ENCODE results near the gene LYAR. TPM values are rescaled to one million over a fixed set of nuclear protein-coding genes. Genes with fewer than 3 reads are reported as not detected.

The LYAR gene
- total and polyA plus RNA-seq, 8 donors = 9.7 to 23.7 (median 21.5) TPM

DNA sequence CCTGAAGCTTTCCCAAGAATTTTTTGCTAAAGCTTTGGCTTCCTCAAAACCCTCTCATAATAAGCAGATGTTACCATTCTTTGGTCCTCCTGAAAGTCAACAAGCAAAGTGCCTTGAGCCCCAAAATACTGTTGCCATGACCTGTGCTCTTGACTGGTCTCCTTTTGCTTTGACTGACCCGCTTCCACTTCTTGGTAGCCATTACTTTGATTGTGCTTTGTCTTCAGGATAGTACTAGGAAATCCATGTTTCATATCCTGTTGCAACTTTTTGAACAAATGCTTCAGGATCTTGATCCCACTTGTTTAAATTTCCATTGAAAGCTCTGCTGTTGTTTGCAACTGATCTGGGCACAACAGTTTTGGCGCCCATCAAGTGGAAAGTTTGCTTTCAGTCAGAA, 56.3 kb downstream of the LYAR start:
- TF ChIP-seq, protein P1, sequence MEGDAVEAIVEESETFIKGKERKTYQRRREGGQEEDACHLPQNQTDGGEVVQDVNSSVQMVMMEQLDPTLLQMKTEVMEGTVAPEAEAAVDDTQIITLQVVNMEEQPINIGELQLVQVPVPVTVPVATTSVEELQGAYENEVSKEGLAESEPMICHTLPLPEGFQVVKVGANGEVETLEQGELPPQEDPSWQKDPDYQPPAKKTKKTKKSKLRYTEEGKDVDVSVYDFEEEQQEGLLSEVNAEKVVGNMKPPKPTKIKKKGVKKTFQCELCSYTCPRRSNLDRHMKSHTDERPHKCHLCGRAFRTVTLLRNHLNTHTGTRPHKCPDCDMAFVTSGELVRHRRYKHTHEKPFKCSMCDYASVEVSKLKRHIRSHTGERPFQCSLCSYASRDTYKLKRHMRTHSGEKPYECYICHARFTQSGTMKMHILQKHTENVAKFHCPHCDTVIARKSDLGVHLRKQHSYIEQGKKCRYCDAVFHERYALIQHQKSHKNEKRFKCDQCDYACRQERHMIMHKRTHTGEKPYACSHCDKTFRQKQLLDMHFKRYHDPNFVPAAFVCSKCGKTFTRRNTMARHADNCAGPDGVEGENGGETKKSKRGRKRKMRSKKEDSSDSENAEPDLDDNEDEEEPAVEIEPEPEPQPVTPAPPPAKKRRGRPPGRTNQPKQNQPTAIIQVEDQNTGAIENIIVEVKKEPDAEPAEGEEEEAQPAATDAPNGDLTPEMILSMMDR (IDR thresholded peaks at IDR 0.05) = no peak
- peaks cover 0 to 35% of the 10 kb centered on the region in 2 donors for H3K36me3 ChIP-seq
- no peaks in the 10 kb centered on the region for H3K4me1 ChIP-seq
- ATAC-seq (no peak), DNase-seq (no peak)
- H3K9me3 ChIP-seq = peaks cover 0 to 6% of the 10 kb centered on the region in 2 donors
- peaks cover 4 to 18% of the 10 kb centered on the region in 2 donors for H3K27me3 ChIP-seq
- H3K4me3 ChIP-seq = no peak overlapping the region
- H3K27ac ChIP-seq = no peak overlapping the region
- intact Hi-C loops (cut with DNase I) = no loop called here

DNA sequence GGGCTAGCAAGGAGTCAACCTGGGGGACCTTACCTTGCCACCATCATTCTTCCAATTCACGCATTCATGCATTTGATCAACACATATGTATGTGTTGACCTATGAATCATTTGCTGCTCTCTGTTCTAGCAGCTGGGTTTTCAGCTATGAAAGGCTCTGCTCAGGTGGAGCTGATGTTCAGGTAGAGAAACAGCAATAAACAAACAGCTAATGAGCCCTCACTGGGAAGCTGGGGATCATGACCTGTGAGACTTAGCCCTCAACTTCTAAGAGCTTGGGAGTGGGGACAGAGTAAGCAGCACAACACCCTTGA, 61.6 kb downstream of the LYAR start:
- H3K27ac ChIP-seq = no peak overlapping the region
- H3K27me3 ChIP-seq = peaks cover 29 to 71% of the 10 kb centered on the region in 2 donors
- ATAC-seq (no peak), DNase-seq (no peak)
- no peaks in the 10 kb centered on the region for H3K4me1 ChIP-seq
- no peak overlapping the region for H3K4me3 ChIP-seq
- intact Hi-C loops (cut with DNase I) = no loop called here
- peaks cover 0 to 3% of the 10 kb centered on the region in 2 donors for H3K9me3 ChIP-seq
- TF ChIP-seq, protein P1 (IDR thresholded peaks at IDR 0.05) = no peak
- H3K36me3 ChIP-seq = no peaks in the 10 kb centered on the region

DNA sequence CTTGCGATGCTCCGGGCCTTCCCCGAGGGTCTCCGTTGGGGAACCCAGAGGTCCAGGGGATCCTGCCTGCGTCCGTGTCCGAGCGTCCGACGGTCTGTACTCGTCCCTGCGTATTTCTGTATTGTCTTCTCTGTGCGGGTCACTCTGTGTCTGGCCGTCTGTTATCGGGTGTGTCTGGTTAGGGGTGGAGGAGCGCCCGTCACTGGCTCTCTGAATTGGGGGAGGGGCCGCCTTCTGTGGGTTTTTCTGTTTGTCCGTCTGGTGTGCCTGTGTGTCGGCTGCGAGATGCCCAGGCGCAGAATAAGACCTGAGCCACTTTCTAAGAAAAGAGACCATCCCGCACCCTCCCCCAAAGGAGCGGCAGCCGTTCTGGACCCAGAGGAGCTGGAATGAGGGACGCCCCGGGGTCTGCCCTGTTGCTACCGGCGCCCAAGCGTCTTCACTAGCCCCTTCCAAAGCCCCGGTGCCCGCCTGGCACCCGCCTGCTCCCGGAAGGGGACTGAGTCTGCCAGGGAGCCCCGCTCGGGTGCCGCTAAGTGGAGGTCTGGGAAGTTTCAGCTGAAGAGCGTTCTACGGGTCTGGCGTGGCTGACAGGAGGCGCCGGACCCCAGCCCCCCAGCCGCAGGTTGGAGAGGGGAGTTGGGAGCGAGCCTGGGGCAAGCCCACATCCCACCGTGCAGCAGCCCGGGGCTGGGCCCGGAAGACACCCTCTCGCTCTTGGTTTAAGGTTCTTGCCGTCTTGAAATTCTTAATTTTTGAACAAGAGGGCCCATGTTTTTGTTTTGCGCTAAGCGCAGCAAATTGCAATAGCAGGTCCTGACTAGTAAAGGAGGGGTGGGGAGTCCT, 62.2 kb downstream of the LYAR start:
- intact Hi-C loops (cut with DNase I) = no loop called here
- Histone ChIP-seq H3K9me3 (no peaks in the 10 kb centered on the region), H3K36me3 (no peaks in the 10 kb centered on the region), H3K27me3 (peaks cover 29 to 76% of the 10 kb centered on the region in 2 donors), H3K4me1 (no peaks in the 10 kb centered on the region), H3K4me3 (no peak overlapping the region), H3K27ac (no peak overlapping the region)
- ATAC-seq (no peak), DNase-seq (no peak)
- TF ChIP-seq, protein P1 (IDR thresholded peaks at IDR 0.05) = no peak

DNA sequence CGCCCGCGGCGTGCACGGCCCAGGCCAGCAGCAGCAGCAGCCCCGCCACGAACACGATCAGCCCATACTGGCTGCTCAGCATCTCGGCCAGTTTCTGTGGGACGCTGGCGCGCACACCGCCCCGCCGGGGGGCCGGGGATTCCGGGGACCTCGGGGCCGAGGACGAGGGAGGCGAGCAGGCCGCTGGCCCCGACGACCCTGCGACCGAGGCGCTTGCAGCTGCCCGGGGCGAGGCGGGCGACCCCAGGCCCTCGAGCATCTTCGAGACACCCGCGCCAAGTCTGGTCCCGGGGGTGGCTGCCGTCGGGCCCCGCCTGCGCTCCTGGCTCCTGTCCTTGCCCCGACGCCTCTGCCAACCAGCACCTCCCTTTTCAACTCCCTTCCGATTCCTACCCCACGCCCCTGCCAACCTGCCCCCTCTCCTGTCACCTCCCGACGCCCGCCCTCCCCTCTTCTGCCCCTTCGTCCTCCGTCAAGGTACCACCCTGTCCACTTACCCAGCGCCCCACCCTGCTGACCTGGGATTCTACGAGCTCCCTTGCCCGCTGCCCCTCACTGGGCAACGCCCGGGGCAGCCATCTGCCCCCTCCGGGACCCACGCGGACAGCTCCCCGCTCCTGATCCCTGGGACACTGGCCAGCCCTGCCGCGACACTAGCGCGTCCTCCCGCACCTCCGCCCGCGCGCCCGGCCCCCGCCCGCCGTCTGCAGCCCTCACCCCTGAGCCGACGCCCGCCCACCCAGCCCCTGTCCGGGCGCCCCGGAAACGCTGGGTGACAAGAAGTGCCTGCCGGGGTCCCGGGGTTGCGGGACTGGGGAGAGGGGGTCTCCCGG, 63.1 kb downstream of the LYAR start, which contains the start of gene OTOP1:
TSS of gene OTOP1 (minus strand) at position 324 of the 833 bp plus-strand sequence. CDS start at position 259, 65 bp downstream.
- H3K9me3 ChIP-seq = no peaks in the 10 kb centered on the region
- no peaks in the 10 kb centered on the region for H3K36me3 ChIP-seq
- DNase-seq = no peak
- TF ChIP-seq, protein P1 (IDR thresholded peaks at IDR 0.05) = no peak
- no peak for ATAC-seq
- H3K27me3 ChIP-seq = peaks cover 29 to 85% of the 10 kb centered on the region in 2 donors
- no peak within 1 kb of the TSS for H3K4me3 ChIP-seq
- H3K27ac ChIP-seq = no peak within 1 kb of the TSS
- no peaks in the 10 kb centered on the region for H3K4me1 ChIP-seq
- intact Hi-C loops (cut with DNase I) = no loop called here

All from left lung (tissue), 10 donors.